PC-9 (cell line): ENCODE measurements around the gene AIP. TPM values are rescaled to one million over a fixed set of nuclear protein-coding genes. Genes with fewer than 3 reads are reported as not detected.

Source experiments
- BruUV-seq: library from RNA; stranded (reverse); fragments of 400-500 nt; replicated peaks from 2 replicates; lab custom pipeline; 2021; lab: Mats Ljungman, UMichigan
- CTCF ChIA-PET: fragments of 300-600 bp; sonication (Branson Sonifier 250); formaldehyde crosslinking; loops from one replicate; lab custom pipeline; 2022; ENCODE audit warnings: antibody characterized with exemption; lab: Charles Lee
- POLR2A ChIA-PET: fragments of 300-600 bp; sonication (Branson Sonifier 250); formaldehyde crosslinking; loops from one replicate; lab custom pipeline; 2022; ENCODE audit warnings: antibody characterized with exemption; ENCODE audit not compliant: unreplicated experiment; lab: Charles Lee
- DNase-seq, 2 experiments: peaks; one replicate each; pipeline versions ENCODE4 v3.0.0 to v3.0.0-alpha.2; 2015 to 2022; ENCODE audit warnings: mixed read lengths in 1 of 2
- H2AFZ ChIP-seq: fragments of 200-600 bp; sonication (generic); 2 replicates; pipeline ENCODE4 v1.8.1; 2017; ENCODE audit warnings: antibody characterized with exemption
- H3F3A ChIP-seq: fragments of 200-600 bp; sonication (generic); 2 replicates; pipeline ENCODE4 v1.8.1; 2017; ENCODE audit warnings: antibody characterized with exemption, mild to moderate bottlenecking, low read depth; ENCODE audit not compliant: insufficient read depth
- H3K27ac ChIP-seq: fragments of 200-600 bp; sonication (generic); 2 replicates; pipeline ENCODE4 v1.6.1; 2016; ENCODE audit warnings: mixed run types
- H3K27me3 ChIP-seq: fragments of 200-600 bp; sonication (generic); 2 replicates; pipeline ENCODE4 v1.6.1; 2016; ENCODE audit warnings: low read depth, mixed run types; ENCODE audit not compliant: insufficient read depth
- H3K36me3 ChIP-seq: fragments of 200-600 bp; sonication (generic); 2 replicates; pipeline ENCODE4 v1.6.1; 2016; ENCODE audit warnings: low read depth, mixed run types
- H3K4me1 ChIP-seq: fragments of 200-600 bp; sonication (generic); replicated peaks from 2 replicates; pipeline ENCODE4 v1.6.1; 2016; ENCODE audit warnings: mixed run types; ENCODE audit not compliant: insufficient read depth
- H3K4me2 ChIP-seq: fragments of 200-600 bp; sonication (generic); 2 replicates; pipeline ENCODE4 v1.6.1; 2017; ENCODE audit warnings: mixed run types
- H3K4me3 ChIP-seq: fragments of 200-600 bp; sonication (generic); 2 replicates; pipeline ENCODE4 v1.6.1; 2016; ENCODE audit warnings: mixed run types
- H3K79me2 ChIP-seq: fragments of 200-600 bp; sonication (generic); 2 replicates; pipeline ENCODE4 v1.6.1; 2017; ENCODE audit warnings: low read depth, mixed run types
- H3K9me2 ChIP-seq: fragments of 200-600 bp; sonication (generic); 2 replicates; pipeline ENCODE4 v1.8.1; 2017; ENCODE audit warnings: mild to moderate bottlenecking; ENCODE audit not compliant: insufficient read depth
- H3K9me3 ChIP-seq: fragments of 200-600 bp; sonication (generic); 2 replicates; pipeline ENCODE4 v1.8.1; 2016; ENCODE audit warnings: low read depth; ENCODE audit not compliant: insufficient read depth
- H4K20me1 ChIP-seq: fragments of 200-600 bp; sonication (generic); 2 replicates; pipeline ENCODE4 v1.8.1; 2017; ENCODE audit not compliant: insufficient read depth
- CTCF ChIP-seq: fragments of 200-600 bp; sonication (generic); conservative IDR thresholded peaks from 2 replicates; pipeline ENCODE4 v1.6.1; 2017; ENCODE audit warnings: mixed run types, antibody characterized with exemption, mild to moderate bottlenecking, moderate library complexity
- EZH2 ChIP-seq: fragments of 200-600 bp; sonication (generic); IDR thresholded peaks from 2 replicates; pipeline ENCODE4 v1.8.0; 2017; ENCODE audit warnings: antibody characterized with exemption, low read depth
- intact Hi-C: fragments of 100-400 bp; cut with micrococcal nuclease; formaldehyde crosslinking; loops from one replicate; pipeline ENCODE4 v1.10.0; 2022; ENCODE audit not compliant: unreplicated experiment
- total RNA-seq: library from RNA; stranded (reverse); gene quantifications from 2 replicates; pipeline ENCODE4 v1.2.3, GENCODE V29; 2021

Gene AIP
- total RNA-seq, 1 experiment from 2014 or later = 95.3 TPM

GRCh38 chr11:67497656-67498291 lies 14.9 kb downstream of the AIP start:
- H2AFZ ChIP-seq = no peak overlapping the region
- ChIA-PET POLR2A (no interaction called here), CTCF (no interaction called here)
- H3K79me2 ChIP-seq = peaks cover 7% of the 10 kb centered on the region
- H3K4me3 ChIP-seq = no peak overlapping the region
- H4K20me1 ChIP-seq = 0 out of 2 replicates have a peak, but pooled peaks cover 1% of the 10 kb centered on the region
- no peaks in the 10 kb centered on the region for H3K27me3 ChIP-seq
- H3K4me2 ChIP-seq = no peak overlapping the region
- BruUV-seq = no TSS peak
- DNase-seq = no peak
- no peak overlapping the region for H3K27ac ChIP-seq
- peaks cover 7% of the 10 kb centered on the region; the same call in 1 of the 2 replicates for H3K36me3 ChIP-seq
- intact Hi-C loops = no loop called here
- H3K9me3 ChIP-seq = no peaks in the 10 kb centered on the region
- no peak for TF ChIP-seq CTCF
- TF ChIP-seq EZH2 = no peak
- no peaks in the 10 kb centered on the region for H3K9me2 ChIP-seq
- peaks cover 1% of the 10 kb centered on the region; the same call in 1 of the 2 replicates for H3K4me1 ChIP-seq
- peaks cover 14% of the 10 kb centered on the region; the same call in 1 of the 2 replicates for H3F3A ChIP-seq

GRCh38 chr11:67498544-67498972 lies 15.7 kb downstream of the AIP start:
- H3K4me1 ChIP-seq = peaks cover 9% of the 10 kb centered on the region
- no peaks in the 10 kb centered on the region for H3K27me3 ChIP-seq
- TF ChIP-seq CTCF (no peak), EZH2 (no peak)
- H3K27ac ChIP-seq = no peak overlapping the region
- POLR2A ChIA-PET = interaction anchor here (0.6 kb wide), 1 partner anchor 15 kb away, joined by 3 read pairs; no protein-coding TSS in a partner anchor
- no TSS peak for BruUV-seq
- no peak overlapping the region for H3K4me3 ChIP-seq
- H3K9me3 ChIP-seq = no peaks in the 10 kb centered on the region
- no peak overlapping the region for H3K4me2 ChIP-seq
- CTCF ChIA-PET = no interaction called here
- intact Hi-C loops = no loop called here
- H3K79me2 ChIP-seq = peaks cover 15% of the 10 kb centered on the region
- H2AFZ ChIP-seq = no peak overlapping the region
- no peaks in the 10 kb centered on the region for H3K9me2 ChIP-seq
- H4K20me1 ChIP-seq = no peaks in the 10 kb centered on the region
- H3K36me3 ChIP-seq = peaks cover 7% of the 10 kb centered on the region; the same call in 1 of the 2 replicates
- H3F3A ChIP-seq = peaks cover 15% of the 10 kb centered on the region; the same call in 1 of the 2 replicates
- DNase-seq = no peak

- ChIA-PET POLR2A (no interaction called here), CTCF (no interaction called here)
- no peaks in the 10 kb centered on the region for H3K9me2 ChIP-seq
- no peak overlapping the region for H3K27ac ChIP-seq
- no peaks in the 10 kb centered on the region for H3K27me3 ChIP-seq
- peaks cover 12% of the 10 kb centered on the region for H3K4me1 ChIP-seq
- no TSS peak for BruUV-seq
- no peak overlapping the region for H3K4me2 ChIP-seq
- peaks cover 7% of the 10 kb centered on the region; the same call in 1 of the 2 replicates for H3K36me3 ChIP-seq
- H3F3A ChIP-seq = peaks cover 20% of the 10 kb centered on the region
- no peaks in the 10 kb centered on the region for H4K20me1 ChIP-seq
- no peak overlapping the region for H3K4me3 ChIP-seq
- H3K79me2 ChIP-seq = peaks cover 19% of the 10 kb centered on the region
- no peak overlapping the region for H2AFZ ChIP-seq
- DNase-seq = no peak
- no peaks in the 10 kb centered on the region for H3K9me3 ChIP-seq
- TF ChIP-seq EZH2 (no peak), CTCF (no peak)
- intact Hi-C loops = no loop called here
Measured at GRCh38 chr11:67499808-67500483, 17.1 kb downstream of the AIP start.
